Activated T-cell treated with anti-CD3 and anti-CD28 coated beads for 1 hour (primary cell): ENCODE measurements around the gene CELF2.

Source experiments
- DNase-seq: peaks from one replicate; pipeline ENCODE4 v3.0.0-alpha.2; 2020; ENCODE audit warnings: low read depth

CELF2 gene

GRCh38 chr10:11157292-11158076 is 139.8 kb downstream of the CELF2 start:
- no peak for DNase-seq

GRCh38 chr10:11158080-11158479 is 140.4 kb downstream of the CELF2 start:
- DNase-seq = no peak

- no peak for DNase-seq
Observed at GRCh38 chr10:11159543-11160215, 142.0 kb downstream of the CELF2 start.

GRCh38 chr10:11161096-11161495 is 143.4 kb downstream of the CELF2 start:
- no peak for DNase-seq

GRCh38 chr10:11161910-11162309 is 144.2 kb downstream of the CELF2 start:
- DNase-seq = no peak

- DNase-seq = peak; percentile 58
Observed at GRCh38 chr10:11162828-11163599, 145.3 kb downstream of the CELF2 start.

GRCh38 chr10:11163780-11164550 is 146.3 kb downstream of the CELF2 start:
- no peak for DNase-seq

GRCh38 chr10:11164551-11164802 is 146.8 kb downstream of the CELF2 start:
- no peak for DNase-seq

GRCh38 chr10:11164803-11165590 is 147.3 kb downstream of the CELF2 start:
- peak; percentile 49 for DNase-seq

GRCh38 chr10:11165591-11166543 is 148.2 kb downstream of the CELF2 start:
- DNase-seq = peak; percentile 45

- DNase-seq = no peak
Observed at GRCh38 chr10:11166550-11166949, 148.9 kb downstream of the CELF2 start.

GRCh38 chr10:11167233-11167966 is 149.7 kb downstream of the CELF2 start:
- no peak for DNase-seq

GRCh38 chr10:11168423-11169090 is 150.9 kb downstream of the CELF2 start:
- DNase-seq = no peak

GRCh38 chr10:11169976-11170375 is 152.3 kb downstream of the CELF2 start:
- DNase-seq = no peak

GRCh38 chr10:11170574-11170973 is 152.9 kb downstream of the CELF2 start:
- DNase-seq = no peak

GRCh38 chr10:11170993-11171851 is 153.6 kb downstream of the CELF2 start:
- no peak for DNase-seq

- no peak for DNase-seq
Observed at GRCh38 chr10:11173042-11173441, 155.4 kb downstream of the CELF2 start.

GRCh38 chr10:11175823-11176243 is 158.2 kb downstream of the CELF2 start:
- DNase-seq = no peak
